Adipose tissue (tissue), 3 donors: ENCODE measurements around the gene CCDC14. TPM values are rescaled to one million over a fixed set of nuclear protein-coding genes. Genes with fewer than 3 reads are reported as not detected.
"Not testable (repeated sequence)": the region's sequence is repeated elsewhere in the genome, so short reads cannot be mapped to it uniquely, and the experiment has no call there.

Experiments used
- H3K27ac ChIP-seq: one replicate; pipeline ENCODE4 v1.5.1; 2013; ENCODE audit warnings: low read depth, low read length
- WGBS, 3 donors: extraction: QIAGEN DNeasy Blood & Tissue Kit; methylation state at CpG; one replicate each; pipeline ENCODE4 v1.1.7; 2013; 5-methylcytosine and 5-hydroxymethylcytosine counted together
- polyA plus RNA-seq, 3 donors: library from polyadenylated mRNA; stranded (reverse); fragments of 200-250 nt; gene quantifications; one replicate each; pipeline ENCODE4 v1.2.3, GENCODE V29; 2013
- donor health status: healthy with polysubstance abuse.
- donor health status: Bipolar disorder and iron deficiency.
- donor health status: healthy.

CCDC14 gene
- polyA plus RNA-seq, 3 donors, result 9.4 to 10.6 (median 9.4) TPM

DNA sequence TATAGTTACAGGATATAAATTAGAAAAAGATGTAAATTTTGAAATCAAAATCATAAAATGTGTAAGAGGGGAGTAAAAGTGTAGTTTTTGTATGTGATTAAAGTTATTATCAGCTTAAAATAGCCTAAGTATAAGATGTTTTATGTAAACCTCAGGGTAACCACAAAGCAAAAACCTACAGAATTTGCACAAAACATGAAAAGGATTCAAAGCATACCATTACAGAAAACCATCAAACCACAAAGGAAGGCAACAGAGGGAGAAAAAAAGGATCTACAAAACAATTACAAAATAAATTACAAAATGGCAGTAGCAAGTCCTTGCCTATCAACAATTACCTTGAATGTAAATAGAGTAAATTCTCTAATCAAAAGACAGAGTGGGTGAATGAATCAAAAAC lies 40.2 kb downstream of the CCDC14 start:
- H3K27ac ChIP-seq, result no peak overlapping the region

DNA sequence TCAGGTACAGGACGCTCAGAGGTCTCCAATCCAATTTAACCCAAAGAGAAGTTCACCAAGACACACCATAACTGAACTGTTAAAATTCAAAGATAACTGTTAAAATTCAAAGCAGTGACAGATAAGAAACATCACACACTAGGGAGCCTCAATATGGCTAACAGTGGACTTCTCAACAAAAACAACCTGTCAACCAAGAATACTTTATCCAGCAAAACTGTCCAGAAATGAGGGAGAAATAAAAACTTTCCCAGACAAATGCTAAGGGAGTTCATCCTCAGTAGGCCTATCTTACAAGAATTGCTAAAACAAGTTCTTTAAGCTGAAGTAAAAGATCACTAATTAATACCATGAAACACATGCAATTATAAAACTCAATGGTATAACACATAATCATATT lies 40.6 kb downstream of the CCDC14 start:
- WGBS, 3 donors, result 95 to 97% (median 97%) methylated on average over 1 of the region's 1 CpG
- no peak overlapping the region for H3K27ac ChIP-seq

DNA sequence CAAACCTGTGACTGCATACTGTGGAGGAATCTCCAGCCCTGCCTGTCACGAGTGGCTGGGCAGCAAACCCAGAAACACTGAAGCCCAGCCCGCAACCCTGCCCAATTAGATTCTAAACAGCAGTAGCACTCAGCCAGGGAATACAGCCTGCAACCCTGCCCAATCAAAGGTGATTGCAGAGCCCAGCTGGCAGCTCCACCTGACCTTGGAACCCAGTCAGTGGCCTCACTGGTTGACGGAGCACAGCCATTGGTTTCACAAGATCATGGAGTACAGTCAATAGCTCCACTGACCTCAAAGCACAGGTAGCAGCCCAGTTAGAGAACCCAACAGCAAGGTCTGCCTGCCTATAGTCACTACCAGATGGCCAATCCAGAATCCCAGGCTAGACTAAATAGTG lies 41.7 kb downstream of the CCDC14 start:
- no peak overlapping the region for H3K27ac ChIP-seq
- WGBS, 3 donors, result 87 to 98% (median 94%) methylated on average over 3 of the region's 3 CpGs

DNA sequence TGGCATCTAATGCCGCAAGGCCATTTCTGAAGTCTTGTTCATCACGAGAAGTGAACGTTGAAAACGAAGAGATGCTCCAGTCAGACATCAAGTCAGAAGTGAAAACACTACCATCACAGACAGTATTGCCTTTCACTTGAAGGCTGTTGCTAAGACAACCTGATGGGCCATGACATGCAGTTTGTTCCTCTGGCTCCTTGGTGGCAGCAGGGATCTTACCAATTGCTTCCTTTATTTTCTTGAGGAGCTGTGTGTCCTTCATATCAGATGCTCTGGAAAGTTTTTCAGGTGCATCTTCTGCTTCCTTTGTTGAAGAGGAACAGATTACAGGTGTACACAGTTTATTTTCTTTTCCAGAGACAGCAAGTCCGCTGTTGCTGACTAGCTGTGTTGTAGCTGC lies 46.2 kb downstream of the CCDC14 start:
- WGBS, 3 donors, result 76 to 98% (median 78%) methylated on average over 5 of the region's 5 CpGs
- H3K27ac ChIP-seq, result no peak overlapping the region

DNA sequence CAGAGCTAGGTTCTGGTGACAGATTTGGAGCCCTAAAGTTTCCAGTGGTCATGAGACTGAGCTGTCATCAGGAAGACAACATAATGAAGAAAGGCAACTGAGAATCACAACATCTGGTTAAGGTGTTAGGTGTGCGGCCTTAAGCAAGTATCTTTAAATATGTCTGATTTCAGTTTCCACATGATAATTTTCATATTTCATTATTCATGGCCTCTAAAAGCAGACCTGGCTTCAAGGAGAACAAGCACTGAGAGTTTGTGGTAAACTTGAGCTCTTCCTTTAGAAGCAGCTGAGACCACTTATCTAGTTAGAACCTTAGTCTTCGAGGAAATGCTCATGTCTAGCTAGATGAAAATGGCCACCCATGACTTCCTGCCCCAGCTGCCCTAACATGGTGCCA lies 51.2 kb downstream of the CCDC14 start:
- 91 to 98% (median 95%) methylated on average over 2 of the region's 2 CpGs for WGBS, 3 donors
- no peak overlapping the region for H3K27ac ChIP-seq

DNA sequence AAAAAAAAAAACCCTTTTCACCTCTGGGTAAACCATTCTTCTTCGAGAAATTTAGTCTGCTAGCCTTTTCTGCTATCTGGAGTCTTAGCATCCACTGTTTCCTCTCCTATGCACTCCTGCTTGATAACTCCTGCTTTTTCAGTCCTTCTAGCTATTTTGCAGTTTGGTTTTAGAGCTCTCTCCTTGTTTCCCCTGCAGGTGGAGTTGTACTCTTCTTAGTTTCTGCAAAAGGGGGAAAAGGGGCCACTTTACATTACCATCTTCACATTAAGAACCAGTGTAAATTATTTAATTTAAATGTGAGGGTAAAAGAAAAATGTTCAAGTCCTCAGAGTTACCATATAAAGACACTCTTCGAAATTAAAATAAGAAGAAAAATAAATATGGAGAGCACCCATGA lies 53.3 kb downstream of the CCDC14 start:
- WGBS, 3 donors, result 66 to 79% (median 77%) methylated on average over 2 of the region's 2 CpGs
- no peak overlapping the region for H3K27ac ChIP-seq

DNA sequence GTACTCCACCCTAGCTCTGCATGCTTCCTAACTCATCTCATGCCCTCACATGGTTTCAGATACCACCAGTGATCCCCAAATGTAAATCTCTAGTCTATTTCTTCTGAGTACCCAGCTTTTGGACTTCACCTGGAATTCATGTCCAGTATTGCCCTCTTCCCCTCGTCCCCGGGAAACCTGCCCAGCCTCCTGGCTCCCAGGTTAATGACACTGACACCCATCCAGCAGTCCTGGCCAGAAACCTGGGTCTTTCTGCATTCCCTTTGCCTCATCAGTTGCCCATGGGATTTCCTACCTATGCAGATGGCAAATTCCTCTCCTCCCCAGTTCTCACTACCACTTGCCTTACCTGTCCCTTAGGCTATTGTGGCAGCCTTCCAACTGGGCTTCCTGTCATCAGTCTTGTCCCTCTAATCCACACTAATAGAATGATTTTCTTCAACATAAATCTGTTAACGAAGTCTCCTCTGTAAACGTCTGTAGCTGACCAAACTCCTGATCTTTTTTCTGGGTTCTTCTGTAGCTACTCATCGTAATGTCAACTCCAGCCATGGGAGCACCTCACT lies 61.6 kb downstream of the CCDC14 start:
- H3K27ac ChIP-seq, result no peak overlapping the region
- WGBS, 3 donors, result 79 to 88% (median 88%) methylated on average over 5 of the region's 5 CpGs

DNA sequence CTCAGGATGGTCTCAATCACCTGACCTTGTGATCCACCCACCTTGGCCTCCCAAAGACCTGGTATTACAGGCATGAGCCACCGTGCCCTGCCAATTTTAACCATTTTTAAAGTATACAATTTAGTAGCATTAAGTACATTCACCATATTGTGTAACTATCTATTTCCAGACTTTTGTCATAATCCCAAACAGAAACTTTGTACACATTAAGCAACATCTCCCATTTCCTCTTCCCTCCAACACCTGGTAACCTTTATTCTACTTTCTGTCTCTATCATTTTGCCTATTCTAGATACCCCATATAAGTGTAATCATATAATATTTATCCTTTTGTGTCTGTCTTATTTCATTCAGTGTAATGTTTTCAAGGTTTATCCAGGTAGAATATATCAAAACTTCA lies 68.0 kb downstream of the CCDC14 start:
- 80 to 88% (median 86%) methylated on average over 1 of the region's 1 CpG for WGBS, 3 donors
- no peak overlapping the region for H3K27ac ChIP-seq

DNA sequence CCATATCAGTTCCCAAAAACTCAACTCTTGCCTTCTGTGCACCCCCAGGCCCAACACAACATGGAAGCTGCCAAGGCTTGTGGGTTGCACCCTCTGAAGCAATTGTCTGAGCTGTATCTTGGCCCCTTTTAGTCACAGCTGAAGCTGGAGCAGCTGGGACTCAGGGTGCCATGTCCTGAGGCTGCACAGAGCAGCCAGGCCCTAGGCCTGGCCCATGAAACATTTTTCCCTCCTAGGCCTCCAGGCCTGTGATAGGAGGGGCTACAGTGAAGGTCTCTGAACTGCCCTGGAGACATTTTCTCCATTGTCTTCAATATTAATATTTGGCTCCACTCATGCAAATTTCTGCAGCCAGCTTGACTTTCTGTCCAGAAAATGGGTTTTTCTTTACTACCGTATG lies 68.8 kb downstream of the CCDC14 start:
- H3K27ac ChIP-seq, result no peak overlapping the region
- 0 to 57% (median 0%) methylated on average over 1 of the region's 1 CpG for WGBS, 3 donors

DNA sequence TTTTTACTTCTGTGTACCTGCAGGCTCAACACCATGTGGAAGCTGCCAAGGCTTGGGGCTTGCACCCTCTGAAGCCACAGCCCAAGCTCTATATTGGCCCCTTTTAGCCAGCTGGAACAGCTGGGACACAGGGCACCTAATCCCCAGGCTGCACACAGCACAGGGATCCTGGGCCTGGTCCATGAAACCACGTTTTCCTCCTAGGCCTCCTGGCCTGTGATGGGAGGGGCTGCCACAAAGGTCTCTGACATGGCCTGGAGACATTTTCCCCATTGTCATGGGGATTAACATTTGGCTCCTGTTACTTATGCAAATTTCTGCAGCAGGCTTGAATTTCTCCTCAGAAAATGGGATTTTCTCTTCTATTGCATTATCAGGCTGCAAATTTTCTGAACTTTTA lies 70.0 kb downstream of the CCDC14 start:
- H3K27ac ChIP-seq, result not testable (repeated sequence)
- WGBS, 3 donors, result 26 to 66% (median 53%) methylated on average over 1 of the region's 1 CpG

DNA sequence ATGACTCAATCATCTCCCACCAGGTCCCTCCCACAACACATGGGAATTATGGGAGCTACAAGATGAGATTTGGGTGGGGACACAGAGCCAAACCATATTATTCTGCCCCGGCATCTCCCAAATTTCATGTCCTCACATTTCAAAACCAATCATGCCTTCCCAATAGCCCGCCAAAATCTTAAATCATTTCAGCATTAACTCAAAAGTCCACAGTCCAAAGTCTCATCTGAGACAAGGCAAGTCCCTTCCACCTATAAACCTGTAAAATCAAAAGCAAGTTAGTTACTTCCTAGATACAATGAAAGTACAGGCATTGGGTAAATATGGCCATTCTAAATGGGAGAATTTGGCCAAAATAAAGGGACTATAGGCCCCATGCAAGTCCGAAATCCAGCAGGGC lies 70.9 kb downstream of the CCDC14 start:
- WGBS, 3 donors, result 96 to 97% (median 96%) methylated on average over 3 of the region's 3 CpGs

DNA sequence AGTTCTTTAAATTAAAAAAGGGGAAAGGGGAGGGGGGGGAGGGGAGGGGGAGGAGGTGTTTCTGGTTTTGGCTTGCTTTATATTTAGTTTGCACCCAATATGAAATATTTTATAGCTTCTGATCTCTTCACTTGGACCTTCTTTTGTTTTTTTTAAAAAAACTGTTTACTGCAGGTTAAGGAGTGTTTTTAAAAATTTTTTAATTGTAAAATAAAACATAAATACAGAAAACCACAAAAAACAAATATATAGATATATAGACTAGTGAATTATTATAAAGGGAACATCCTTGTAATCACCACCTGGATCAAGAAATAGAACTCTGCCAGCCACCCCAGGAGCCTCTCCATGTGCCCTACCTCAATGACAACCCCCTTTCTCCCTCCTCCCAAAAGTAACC lies 76.0 kb downstream of the CCDC14 start:
- no peak overlapping the region for H3K27ac ChIP-seq

More for the DNA sequence above, 70.9 kb downstream of the CCDC14 start:
- not testable (repeated sequence) for H3K27ac ChIP-seq

DNA sequence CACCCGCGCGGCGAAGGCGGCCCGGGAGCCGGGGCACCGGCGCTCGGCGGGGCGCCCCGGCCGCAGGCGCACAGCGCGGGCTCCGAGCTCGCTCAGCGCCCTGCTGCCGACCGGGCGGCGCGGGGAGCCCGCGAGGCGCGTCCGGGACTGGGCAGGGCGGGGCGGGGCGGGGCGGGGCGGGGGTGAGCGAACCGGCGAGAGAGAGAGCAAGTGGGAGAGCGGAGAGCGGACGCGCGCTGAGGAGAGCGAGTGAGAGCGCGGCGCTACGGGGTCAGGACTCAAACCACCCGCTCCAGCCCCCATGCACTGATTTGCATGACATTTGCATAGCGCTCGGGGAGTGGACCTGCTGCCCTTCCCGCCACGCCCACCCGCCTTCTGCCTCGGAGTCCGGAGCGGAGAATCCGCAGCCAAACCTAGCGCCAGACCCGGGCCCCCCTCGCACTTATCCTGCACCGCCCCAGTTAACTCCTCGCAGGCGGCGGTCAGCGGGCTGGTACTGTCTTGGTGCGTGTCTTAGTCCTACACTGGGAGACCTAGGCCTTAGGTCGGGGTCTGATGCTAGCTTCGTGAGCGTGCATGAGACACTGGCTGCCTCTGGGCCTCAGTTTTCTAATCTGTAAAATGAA lies 76.7 kb downstream of the CCDC14 start, which contains the start of gene MYLK:
MYLK (minus strand) TSS at position 130 of the 629 bp plus-strand sequence. CDS start 90,491 bp downstream, outside the sequence.
- no peak within 1 kb of the TSS for H3K27ac ChIP-seq
- 1 to 2% (median 2%) methylated on average over 49 to 70 of the region's 70 CpGs for WGBS, 3 donors

DNA sequence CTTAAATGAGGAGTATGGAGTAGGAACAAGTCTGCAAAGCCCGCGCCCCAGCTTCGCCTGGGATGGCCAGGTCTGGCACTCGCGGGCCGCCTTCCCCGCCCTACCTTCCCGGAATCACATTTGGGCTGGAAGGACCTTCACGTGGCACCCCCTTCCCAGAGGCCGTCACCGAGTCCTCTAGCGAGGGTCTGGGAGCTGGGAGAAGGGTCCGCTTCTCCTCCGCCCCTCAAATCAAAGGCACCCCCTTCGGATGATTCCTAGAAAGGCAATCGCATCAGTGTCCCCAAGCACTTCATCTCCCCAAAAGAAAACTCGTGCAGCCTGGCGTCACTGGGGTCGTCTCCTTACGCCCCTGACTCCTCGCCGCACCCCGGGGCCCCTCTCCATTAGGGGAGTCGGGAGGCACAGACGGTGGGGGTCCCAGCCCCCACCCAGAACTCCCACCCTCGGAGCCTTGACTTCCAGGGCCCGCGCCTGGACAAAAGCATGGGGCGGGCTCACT lies 77.3 kb downstream of the CCDC14 start:
- no peak overlapping the region for H3K27ac ChIP-seq
- WGBS, 3 donors, result 4 to 5% (median 4%) methylated on average over 29 of the region's 29 CpGs

DNA sequence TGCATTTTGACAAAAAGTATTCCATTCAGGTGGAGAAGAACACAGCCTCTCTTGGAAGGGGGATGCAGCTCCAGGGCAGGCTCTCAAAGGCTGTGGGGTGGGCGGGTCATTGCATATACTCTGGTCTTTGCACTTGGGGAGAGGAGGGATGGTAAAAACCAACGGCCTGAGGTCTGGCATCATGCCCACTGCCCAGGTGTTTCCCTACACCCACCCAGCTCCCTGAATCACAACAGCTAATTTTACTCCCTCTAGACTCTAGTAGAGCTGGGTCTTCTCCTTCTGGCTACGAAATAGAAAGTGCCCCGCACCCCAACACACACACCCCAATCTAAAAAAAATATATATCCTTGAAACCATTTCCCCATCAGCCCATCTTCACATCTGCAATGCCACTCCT lies 77.9 kb downstream of the CCDC14 start:
- no peak overlapping the region for H3K27ac ChIP-seq
- WGBS, 3 donors, result 44 to 72% (median 46%) methylated on average over 4 of the region's 4 CpGs

DNA sequence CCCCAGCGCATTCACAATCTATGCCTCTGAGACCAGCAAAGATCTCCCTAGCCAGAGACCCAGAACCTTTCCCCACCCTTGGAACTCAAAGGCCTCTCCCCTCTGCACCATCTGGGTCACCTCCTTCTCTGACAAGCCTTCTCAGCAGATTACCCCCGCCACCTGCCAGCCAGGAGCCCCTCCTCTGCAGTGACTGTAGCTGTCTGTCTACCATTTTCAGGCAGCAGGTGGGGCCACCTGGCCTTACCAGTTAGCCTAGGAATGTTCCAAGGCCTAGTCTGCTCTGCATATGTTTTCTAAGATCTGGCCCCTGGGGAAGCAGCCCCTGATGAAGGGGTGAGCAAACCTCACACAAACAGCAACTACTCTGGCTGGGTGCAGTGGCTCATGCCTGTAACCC lies 79.3 kb downstream of the CCDC14 start:
- 96 to 100% (median 100%) methylated on average over 2 of the region's 2 CpGs for WGBS, 3 donors
- no peak overlapping the region for H3K27ac ChIP-seq

DNA sequence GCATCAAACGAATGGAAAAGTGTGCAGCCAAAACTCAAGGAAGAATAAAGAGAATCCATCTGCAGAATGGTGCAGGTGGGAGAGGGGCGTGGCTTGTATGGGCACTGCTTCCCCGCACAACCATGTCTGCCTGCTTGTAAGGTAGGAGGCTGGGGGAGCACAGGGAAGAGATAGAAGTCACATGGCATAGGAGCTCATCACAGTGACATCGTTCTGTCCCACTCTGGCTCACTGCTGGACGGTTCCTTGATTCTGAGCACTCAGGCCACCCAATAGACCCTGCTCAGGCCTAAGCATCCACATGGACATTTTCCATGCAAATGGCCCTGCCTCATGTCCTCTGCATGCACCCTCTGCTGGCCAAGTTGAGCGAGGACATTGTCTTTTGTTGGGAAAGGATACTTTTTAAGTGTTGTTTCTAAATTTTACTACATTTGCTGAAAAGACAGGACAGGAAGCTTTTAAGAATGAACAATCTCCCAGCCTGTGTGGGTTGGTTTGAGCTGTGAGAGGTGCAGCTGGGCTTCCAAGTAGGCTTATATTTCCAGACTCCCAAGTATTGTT lies 79.9 kb downstream of the CCDC14 start:
- 82 to 84% (median 83%) methylated on average over 6 of the region's 6 CpGs for WGBS, 3 donors
- no peak overlapping the region for H3K27ac ChIP-seq

DNA sequence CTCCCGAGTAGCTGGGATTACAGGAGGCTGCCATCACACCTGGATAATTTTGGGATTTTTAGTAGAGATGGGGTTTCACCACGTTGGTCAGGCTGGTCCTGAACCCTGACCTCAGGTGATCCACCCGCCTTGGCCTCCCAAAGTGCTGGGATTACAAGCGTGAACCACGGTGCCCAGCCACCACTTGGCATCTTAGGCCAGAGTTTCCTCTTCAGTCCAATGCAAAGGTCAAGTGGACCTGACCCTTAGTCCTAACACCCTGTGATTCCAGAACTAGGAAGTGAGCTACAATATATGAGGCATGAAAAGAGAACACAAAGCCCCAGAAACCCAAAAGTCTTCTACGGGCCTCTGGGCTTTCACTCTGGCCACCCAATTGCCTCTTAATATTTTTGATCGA lies 82.2 kb downstream of the CCDC14 start:
- H3K27ac ChIP-seq, result no peak overlapping the region
- 90 to 92% (median 90%) methylated on average over 7 of the region's 7 CpGs for WGBS, 3 donors

DNA sequence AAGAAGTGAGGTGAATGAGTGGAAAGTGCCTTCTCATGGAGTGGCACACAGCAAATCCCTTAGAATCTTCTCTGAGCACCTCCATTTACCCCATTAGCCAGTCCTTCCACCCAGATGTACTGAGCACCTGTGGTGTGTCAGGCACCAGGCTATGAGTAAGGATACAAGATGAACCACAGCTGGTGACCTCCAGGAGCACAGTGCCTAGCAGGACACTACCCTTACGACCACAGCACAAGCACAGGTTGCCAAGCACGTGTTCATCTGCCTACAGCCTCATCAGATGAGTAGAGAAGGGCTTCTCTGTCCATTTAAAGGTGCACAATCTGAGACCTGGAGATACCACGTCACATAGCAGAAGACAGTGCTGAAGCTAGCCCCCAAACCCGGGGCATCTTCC lies 83.1 kb downstream of the CCDC14 start:
- 87 to 91% (median 89%) methylated on average over 4 of the region's 4 CpGs for WGBS, 3 donors

DNA sequence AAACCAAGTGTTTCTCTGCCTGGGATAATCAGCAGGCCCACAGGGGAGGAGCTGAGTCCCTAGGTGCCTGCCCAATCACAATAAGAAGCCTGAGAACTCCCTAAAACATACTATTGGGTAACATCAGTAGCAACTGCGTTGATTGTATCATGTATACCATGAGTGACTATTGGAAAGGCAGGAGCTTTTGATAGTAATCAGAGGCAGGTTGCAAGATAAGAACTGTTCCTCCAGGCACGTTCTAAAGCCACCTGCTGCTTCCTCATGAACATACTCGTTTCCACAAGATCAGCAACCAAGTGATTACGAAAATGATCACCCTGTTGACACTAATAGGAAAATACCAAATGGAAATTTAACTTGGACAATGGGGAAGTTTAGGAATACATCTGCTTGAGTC lies 83.6 kb downstream of the CCDC14 start:
- H3K27ac ChIP-seq, result no peak overlapping the region
- 72 to 73% (median 73%) methylated on average over 4 of the region's 4 CpGs for WGBS, 3 donors

More for the DNA sequence above, 83.1 kb downstream of the CCDC14 start:
- H3K27ac ChIP-seq, result no peak overlapping the region
